A673 (cell line): Measurements from ENCODE around the gene ANKRD28. TPM values are rescaled to one million over a fixed set of nuclear protein-coding genes. Genes with fewer than 3 reads are reported as not detected.

Experiments
- BruUV-seq: library from RNA; stranded (reverse); fragments of 400-500 nt; replicated peaks from 2 replicates; lab custom pipeline; 2021; lab: Mats Ljungman, UMichigan
- CTCF ChIA-PET: fragments of 300-600 bp; sonication (Branson Sonifier 250); formaldehyde crosslinking; loops from one replicate; lab custom pipeline; 2022; ENCODE audit warnings: antibody characterized with exemption; lab: Charles Lee
- POLR2A ChIA-PET: fragments of 300-600 bp; sonication (Branson Sonifier 250); formaldehyde crosslinking; loops from one replicate; lab custom pipeline; 2022; ENCODE audit warnings: antibody characterized with exemption; ENCODE audit not compliant: low non-redundant PET; lab: Charles Lee
- DNase-seq: peaks from one replicate; pipeline ENCODE4 v3.0.0-alpha.2; 2015; ENCODE audit warnings: low spot score
- H3K27ac ChIP-seq: fragments of 200-600 bp; sonication (generic); 2 replicates; pipeline ENCODE4 v1.5.1; 2016; ENCODE audit warnings: mixed run types, low read depth, mild to moderate bottlenecking, mixed read lengths, antibody characterized with exemption, low read length; ENCODE audit not compliant: poor library complexity, severe bottlenecking
- H3K27me3 ChIP-seq: fragments of 200-600 bp; sonication (generic); replicated peaks from 2 replicates; pipeline ENCODE4 v1.6.1; 2017; ENCODE audit warnings: mixed run types, low read depth, mild to moderate bottlenecking, mixed read lengths, antibody characterized with exemption, low read length; ENCODE audit not compliant: insufficient read depth, poor library complexity
- H3K36me3 ChIP-seq: fragments of 200-600 bp; sonication (generic); 2 replicates; pipeline ENCODE4 v1.6.1; 2016; ENCODE audit warnings: mixed run types, mild to moderate bottlenecking, mixed read lengths, antibody characterized with exemption, low read length; ENCODE audit not compliant: insufficient read depth, poor library complexity, severe bottlenecking
- H3K4me1 ChIP-seq: fragments of 200-600 bp; sonication (generic); 2 replicates; pipeline ENCODE4 v1.6.1; 2017; ENCODE audit warnings: mixed run types, mild to moderate bottlenecking, mixed read lengths, antibody characterized with exemption, low read length; ENCODE audit not compliant: insufficient read depth, poor library complexity, severe bottlenecking
- H3K4me3 ChIP-seq: fragments of 200-600 bp; sonication (generic); 2 replicates; pipeline ENCODE4 v1.5.1; 2016; ENCODE audit warnings: low read depth, mixed run types, mild to moderate bottlenecking, mixed read lengths, low read length; ENCODE audit not compliant: poor library complexity, severe bottlenecking
- H3K9me3 ChIP-seq: fragments of 200-600 bp; sonication (generic); 2 replicates; pipeline ENCODE4 v1.6.1; 2016; ENCODE audit warnings: mixed run types, low read depth, mild to moderate bottlenecking, mixed read lengths, antibody characterized with exemption, low read length; ENCODE audit not compliant: poor library complexity, severe bottlenecking
- EZH2 ChIP-seq: fragments of 200-600 bp; sonication (generic); IDR thresholded peaks from 2 replicates; pipeline ENCODE4 v1.6.1; 2017; ENCODE audit warnings: borderline replicate concordance, low read depth, mild to moderate bottlenecking, mixed read lengths, antibody characterized with exemption, low read length; ENCODE audit not compliant: poor library complexity, severe bottlenecking
- intact Hi-C: fragments of 100-400 bp; cut with micrococcal nuclease; formaldehyde crosslinking; loops from one replicate; pipeline ENCODE4 v1.10.0; 2022; ENCODE audit not compliant: unreplicated experiment
- total RNA-seq: library from RNA; stranded (reverse); gene quantifications from 2 replicates; pipeline ENCODE4 v1.2.3, GENCODE V29; 2021
- TF ChIP-seq, protein P1 (sequence below): fragments of 300-800, 200-600 bp; sonication (generic); conservative IDR thresholded peaks from 2 replicates; pipeline ENCODE4 v1.5.1; 2017; ENCODE audit warnings: low read depth, mild to moderate bottlenecking, antibody characterized with exemption, low read length, moderate library complexity, mixed read lengths

The ANKRD28 gene
- total RNA-seq, 1 experiment from 2014 or later, result 29.9 TPM

DNA sequence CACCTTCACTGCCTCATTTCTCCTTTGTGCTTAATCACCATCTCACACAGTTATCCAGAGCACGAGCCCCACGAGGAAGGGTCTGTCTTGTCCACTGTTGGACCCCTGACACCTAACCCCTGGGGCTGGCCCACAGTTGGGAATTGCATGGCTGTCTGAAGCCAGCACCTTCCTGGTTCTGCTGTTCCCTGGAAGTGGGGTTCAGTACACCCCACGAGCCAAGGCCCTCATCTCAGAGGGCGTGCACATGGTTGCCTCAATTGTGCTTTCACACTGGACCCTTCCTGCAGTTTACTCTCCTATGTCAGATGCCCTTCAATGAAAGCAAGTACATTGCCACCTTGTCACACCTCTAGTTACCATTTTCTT, 165.6 kb downstream of the ANKRD28 start:
- H3K4me1 ChIP-seq, result peaks cover 35% of the 10 kb centered on the region
- TF ChIP-seq, protein P1, sequence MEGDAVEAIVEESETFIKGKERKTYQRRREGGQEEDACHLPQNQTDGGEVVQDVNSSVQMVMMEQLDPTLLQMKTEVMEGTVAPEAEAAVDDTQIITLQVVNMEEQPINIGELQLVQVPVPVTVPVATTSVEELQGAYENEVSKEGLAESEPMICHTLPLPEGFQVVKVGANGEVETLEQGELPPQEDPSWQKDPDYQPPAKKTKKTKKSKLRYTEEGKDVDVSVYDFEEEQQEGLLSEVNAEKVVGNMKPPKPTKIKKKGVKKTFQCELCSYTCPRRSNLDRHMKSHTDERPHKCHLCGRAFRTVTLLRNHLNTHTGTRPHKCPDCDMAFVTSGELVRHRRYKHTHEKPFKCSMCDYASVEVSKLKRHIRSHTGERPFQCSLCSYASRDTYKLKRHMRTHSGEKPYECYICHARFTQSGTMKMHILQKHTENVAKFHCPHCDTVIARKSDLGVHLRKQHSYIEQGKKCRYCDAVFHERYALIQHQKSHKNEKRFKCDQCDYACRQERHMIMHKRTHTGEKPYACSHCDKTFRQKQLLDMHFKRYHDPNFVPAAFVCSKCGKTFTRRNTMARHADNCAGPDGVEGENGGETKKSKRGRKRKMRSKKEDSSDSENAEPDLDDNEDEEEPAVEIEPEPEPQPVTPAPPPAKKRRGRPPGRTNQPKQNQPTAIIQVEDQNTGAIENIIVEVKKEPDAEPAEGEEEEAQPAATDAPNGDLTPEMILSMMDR, result no peak
- TF ChIP-seq EZH2, result no peak
- H3K27ac ChIP-seq, result no peak overlapping the region
- no peak for DNase-seq
- no peaks in the 10 kb centered on the region for H3K36me3 ChIP-seq
- CTCF ChIA-PET, result no interaction called here
- BruUV-seq, result no TSS peak
- H3K27me3 ChIP-seq, result no peaks in the 10 kb centered on the region
- no peak overlapping the region for H3K4me3 ChIP-seq
- H3K9me3 ChIP-seq, result no peaks in the 10 kb centered on the region
- intact Hi-C loops, result loop anchor here (5.0 kb wide), 2 partner anchors 545 to 615 kb away; no protein-coding TSS in a partner anchor
- POLR2A ChIA-PET, result no interaction called here

DNA sequence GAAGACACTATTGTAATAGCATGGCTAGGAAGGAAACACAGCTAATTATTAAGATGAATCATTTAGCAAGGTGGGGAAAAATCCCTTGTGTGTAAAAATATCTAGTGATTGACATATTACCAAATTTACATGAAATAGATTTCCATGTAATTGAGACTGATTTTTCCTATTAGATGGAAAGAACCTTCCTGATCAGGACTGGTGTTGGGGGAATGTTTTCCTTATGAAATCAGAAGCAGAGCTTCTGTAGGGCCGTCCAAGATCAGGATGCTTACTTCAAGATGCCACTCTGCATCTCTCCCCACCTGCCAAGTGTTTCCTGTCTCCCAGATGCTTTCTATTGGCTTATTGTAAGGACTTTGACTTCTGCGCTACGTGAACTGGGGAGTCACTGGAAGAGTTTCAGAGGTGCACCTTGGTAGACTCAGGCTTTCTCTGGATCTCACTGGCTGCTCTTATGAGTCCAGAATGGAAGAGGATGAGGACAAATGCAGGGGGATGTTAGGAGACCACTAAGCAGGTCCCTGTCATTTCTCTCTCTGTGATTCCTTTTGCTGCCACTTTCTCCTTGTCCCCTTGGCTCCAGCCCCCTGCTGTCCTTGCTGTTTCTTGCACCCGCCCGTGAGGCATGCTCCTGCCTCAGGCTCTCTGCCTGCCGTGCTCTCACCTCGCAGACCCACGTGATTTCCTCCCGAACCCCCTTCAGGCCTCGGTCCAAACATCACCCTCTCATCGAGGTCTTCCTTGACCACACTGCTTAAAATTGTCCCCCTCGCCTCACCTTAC, 166.2 kb downstream of the ANKRD28 start:
- no TSS peak for BruUV-seq
- DNase-seq, result no peak
- Histone ChIP-seq H3K27me3 (no peaks in the 10 kb centered on the region), H3K36me3 (no peaks in the 10 kb centered on the region), H3K9me3 (no peaks in the 10 kb centered on the region), H3K4me1 (peaks cover 35% of the 10 kb centered on the region), H3K27ac (no peak overlapping the region), H3K4me3 (no peak overlapping the region)
- ChIA-PET POLR2A (no interaction called here), CTCF (no interaction called here)
- intact Hi-C loops, result loop anchor here (5.0 kb wide), 2 partner anchors 546 to 616 kb away; no protein-coding TSS in a partner anchor
- TF ChIP-seq, protein P1, result no peak
- TF ChIP-seq EZH2, result no peak

DNA sequence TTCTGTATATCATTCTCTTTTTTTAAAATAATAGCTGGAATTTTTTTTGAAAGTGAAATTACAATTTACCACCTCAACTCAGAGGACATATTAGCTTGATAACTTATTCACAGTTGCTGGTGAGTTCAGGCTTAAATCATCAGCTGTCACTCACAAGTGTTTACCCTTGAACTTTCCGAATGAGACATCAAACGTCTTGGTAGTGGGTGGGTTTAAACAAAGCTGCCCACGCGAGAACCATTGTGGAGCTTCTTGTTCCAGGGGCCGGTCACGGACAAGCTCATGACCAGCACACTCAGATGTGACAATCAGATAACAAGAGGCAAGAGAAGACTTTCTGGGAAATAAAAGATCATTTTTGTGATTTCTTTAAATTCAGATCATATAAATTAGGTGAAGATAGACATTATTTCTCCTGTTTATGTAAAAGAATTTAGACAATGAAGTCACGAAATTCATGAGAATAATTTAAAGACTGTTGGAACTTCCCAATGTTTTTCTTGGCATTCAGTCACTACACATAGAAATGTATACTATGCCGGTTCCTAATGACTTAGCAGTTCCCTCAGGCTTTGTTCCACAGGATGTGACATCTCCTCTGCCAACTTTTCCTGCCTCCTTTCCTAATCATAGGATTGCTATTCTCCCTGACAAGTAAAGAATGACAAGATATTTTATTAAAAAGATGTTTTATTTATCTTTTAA, 167.0 kb downstream of the ANKRD28 start:
- H3K9me3 ChIP-seq, result no peaks in the 10 kb centered on the region
- BruUV-seq, result no TSS peak
- peak; percentile 39 for DNase-seq
- H3K4me3 ChIP-seq, result peak overlapping the region; percentile 20
- POLR2A ChIA-PET, result no interaction called here
- H3K36me3 ChIP-seq, result no peaks in the 10 kb centered on the region
- intact Hi-C loops, result loop anchor here (1.0 to 5.0 kb wide), 3 partner anchors 182 to 617 kb away; no protein-coding TSS in a partner anchor
- H3K4me1 ChIP-seq, result peaks cover 29% of the 10 kb centered on the region
- H3K27ac ChIP-seq, result no peak overlapping the region
- CTCF ChIA-PET, result no interaction called here
- H3K27me3 ChIP-seq, result no peaks in the 10 kb centered on the region
- no peak for TF ChIP-seq EZH2
- TF ChIP-seq, protein P1, result no peak
